ENCODE results near the gene ZPBP2.
"Not testable (repeated sequence)": the region's sequence is repeated elsewhere in the genome, so short reads cannot be mapped to it uniquely, and the experiment has no call there.

ZPBP2 gene

DNA sequence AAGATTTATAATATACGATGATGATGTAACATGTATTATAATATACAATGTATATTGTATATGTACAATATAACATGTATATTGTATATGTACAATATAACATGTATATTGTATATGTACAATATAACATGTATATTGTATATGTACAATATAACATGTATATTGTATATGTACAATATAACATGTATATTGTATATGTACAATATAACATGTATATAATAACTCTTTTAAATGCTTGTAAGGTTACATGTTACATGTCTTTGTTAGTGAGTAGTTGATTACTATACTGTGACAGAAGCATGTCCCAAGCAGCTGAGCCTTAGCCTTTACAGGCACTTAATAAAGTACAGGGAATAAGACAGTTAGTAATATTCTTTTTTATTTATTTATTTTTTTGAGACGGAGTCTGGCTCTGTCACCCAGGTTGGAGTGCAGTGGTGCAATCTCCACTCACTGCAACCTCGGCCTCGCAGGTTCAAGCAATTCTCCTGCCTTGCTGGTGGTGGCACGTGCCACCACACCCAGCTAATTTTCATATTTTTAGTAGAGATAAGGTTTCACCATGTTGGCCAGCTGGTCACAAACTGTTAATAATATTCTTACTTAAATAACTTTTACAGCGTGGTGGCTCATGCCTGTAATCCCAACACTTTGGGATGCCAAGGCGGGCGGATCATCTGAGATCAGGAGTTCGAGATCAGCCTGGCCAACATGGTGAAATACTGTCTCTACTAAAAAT lies 11.9 kb upstream of the ZPBP2 start:
- DNase-seq (ENCODE audit: low read depth in 2 of 2, low spot score in 1 of 2) = not testable (repeated sequence)

- no peak for DNase-seq (ENCODE audit: low read depth in 2 of 2, low spot score in 1 of 2)
Measured at GRCh38 chr17:39861235-39861634, 6.8 kb upstream of the ZPBP2 start.

- no peak for DNase-seq (ENCODE audit: low read depth in 2 of 2, low spot score in 1 of 2)
Measured at GRCh38 chr17:39863244-39863917, 4.6 kb upstream of the ZPBP2 start.

GRCh38 chr17:39863918-39864746 lies 3.9 kb upstream of the ZPBP2 start, which contains the start of gene IKZF3:
Gene IKZF3 (minus strand): TSS chr17:39864312. CDS start chr17:39864126, 186 bp downstream.
- peak; percentile 59 to 70 for DNase-seq (ENCODE audit: low read depth in 2 of 2, low spot score in 1 of 2)

DNA sequence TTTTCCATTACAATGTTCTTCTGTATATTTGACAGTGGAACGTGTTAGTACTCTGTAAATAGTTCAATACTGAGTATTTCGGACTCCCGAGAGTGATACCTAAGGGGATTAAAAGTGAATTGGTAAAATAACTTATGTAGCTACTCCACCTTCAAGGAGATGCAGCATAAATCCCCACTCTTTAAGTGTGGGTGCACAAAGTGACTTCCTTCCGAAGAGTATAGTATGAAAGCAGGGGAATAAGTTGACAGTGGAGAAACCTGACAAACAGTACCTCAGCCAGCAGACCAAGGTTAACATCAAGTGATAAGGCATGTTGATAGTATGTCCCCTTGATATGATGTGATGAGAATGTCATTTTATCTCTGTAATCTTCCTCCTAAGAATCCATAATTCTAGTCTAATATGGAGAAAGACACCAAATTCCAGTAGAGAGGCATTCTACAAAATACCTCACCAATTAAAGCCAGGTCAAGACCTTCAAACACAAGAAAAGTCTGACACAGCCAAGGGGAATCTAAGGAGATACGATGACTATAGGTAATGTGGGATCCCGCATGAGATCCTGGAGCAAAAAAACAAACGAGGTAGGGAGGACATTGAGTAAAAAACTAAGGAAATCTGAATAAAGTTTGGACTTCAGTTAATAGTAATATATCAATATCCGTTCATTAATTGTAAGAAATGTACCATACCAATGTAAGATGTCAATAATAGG lies 1.8 kb upstream of the ZPBP2 start:
- DNase-seq (ENCODE audit: low read depth in 2 of 2, low spot score in 1 of 2) = no peak

GRCh38 chr17:39867084-39867879 lies 720 bp upstream of the ZPBP2 start:
- peak in 1 of 2 donors; percentile 10 for DNase-seq (ENCODE audit: low read depth in 2 of 2, low spot score in 1 of 2)

DNA sequence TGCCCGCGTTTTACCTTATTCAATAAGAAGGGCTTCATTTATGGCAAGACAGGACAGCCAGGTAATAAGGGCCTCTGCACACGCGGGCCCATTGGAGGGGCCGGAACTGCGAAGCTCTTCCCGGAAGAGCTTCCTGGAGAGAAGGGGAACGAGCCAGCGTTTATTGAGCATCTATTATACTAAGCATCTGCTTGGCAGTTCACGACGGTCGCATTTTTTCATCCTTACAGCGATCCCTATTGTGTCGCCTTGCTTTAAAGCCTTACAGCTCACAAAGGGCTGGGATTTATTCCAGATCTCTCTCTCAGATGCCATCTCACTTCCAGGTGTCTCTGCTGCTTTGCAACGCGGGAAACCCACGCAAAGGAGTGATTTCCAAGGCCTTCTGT lies 546 bp downstream of the ZPBP2 start:
- DNase-seq (ENCODE audit: low read depth in 2 of 2, low spot score in 1 of 2) = no peak

GRCh38 chr17:39870776-39871175 lies 2.8 kb downstream of the ZPBP2 start:
- DNase-seq (ENCODE audit: low read depth in 2 of 2, low spot score in 1 of 2) = no peak

DNA sequence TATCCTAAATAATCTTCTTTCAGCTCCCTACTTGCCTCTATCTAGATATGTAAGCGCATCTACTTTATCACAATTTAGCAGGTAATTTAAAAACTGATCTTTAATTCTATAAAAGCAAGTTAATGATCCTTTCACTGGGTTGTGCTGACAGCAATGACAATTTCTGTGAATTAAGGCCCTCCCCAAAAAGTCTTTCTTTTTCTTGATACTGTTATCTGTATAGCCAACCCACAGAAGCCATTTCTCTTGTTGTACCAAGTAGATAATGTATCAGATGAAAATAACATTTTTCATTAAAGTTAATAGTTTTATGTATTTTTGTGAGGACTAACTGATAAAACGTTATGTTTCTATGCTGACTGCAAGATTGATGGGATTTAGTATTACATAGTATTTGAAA lies 3.8 kb downstream of the ZPBP2 start:
- DNase-seq (ENCODE audit: low read depth in 2 of 2, low spot score in 1 of 2) = no peak

DNA sequence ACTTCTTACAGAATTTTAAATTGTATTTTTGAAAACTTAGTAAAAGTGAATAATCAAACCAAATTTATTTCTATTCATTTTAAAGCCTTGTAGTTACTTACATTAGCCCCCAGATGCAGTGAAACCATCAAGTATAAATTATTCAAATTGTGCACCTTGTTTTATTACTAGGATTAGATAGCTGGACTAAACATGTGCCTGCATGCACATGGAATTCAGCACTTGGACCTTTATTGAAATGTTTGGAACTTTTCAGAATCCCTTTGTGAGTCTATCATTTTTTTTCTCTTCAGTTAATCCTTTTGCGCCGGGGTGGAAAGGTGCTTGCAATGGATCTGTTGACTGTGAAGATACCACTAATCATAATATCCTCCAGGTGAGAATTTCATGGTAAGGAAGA lies 4.7 kb downstream of the ZPBP2 start:
- DNase-seq (ENCODE audit: low read depth in 2 of 2, low spot score in 1 of 2) = no peak

- DNase-seq (ENCODE audit: low read depth in 2 of 2, low spot score in 1 of 2) = not testable (repeated sequence)
Measured at GRCh38 chr17:39886102-39886501, 18.1 kb downstream of the ZPBP2 start.

GRCh38 chr17:39887078-39887477 lies 19.1 kb downstream of the ZPBP2 start:
- no peak for DNase-seq (ENCODE audit: low read depth in 2 of 2, low spot score in 1 of 2)

DNA sequence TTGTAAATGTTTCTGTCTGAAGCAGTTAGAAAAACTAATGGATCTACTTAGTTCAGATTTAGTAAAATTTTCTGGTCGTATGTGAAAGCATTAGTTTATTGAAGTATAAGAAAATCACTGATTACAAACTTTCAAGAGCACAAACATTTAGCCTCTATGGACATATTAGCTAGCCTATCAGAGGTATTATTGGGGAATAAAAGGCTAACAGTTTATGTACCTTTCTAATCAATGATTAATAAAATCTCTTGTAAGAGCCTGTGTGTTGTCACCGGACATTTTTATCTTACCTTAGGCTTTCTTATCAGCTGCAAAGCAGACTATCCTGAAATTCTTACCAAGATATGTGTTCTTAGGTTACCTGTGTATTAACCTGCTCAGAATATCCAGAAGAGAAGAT lies 21.2 kb downstream of the ZPBP2 start:
- no peak for DNase-seq (ENCODE audit: low read depth in 2 of 2, low spot score in 1 of 2)

GRCh38 chr17:39894681-39895376 lies 26.8 kb downstream of the ZPBP2 start:
- no peak for DNase-seq (ENCODE audit: low read depth in 2 of 2, low spot score in 1 of 2)

DNA sequence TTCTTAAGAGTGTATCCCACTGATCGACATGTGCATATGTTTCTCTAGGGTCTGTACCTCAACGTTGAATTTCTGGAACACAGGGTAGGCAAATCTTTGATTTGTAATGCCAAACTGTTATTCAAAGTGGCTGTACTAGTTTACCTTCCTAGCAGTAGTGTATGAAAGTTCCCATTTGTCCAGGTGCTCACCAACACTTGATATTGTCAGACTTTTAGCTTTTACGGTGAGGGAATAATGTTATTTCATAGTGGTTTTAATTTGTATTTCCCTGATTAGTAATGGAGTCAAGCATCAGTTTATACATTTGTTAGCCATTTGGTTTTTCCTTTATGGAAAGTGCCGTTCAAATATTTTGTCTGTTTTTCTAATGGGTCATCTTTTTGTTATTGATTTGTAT lies 30.1 kb downstream of the ZPBP2 start:
- no peak for DNase-seq (ENCODE audit: low read depth in 2 of 2, low spot score in 1 of 2)

- DNase-seq (ENCODE audit: low read depth in 2 of 2, low spot score in 1 of 2) = no peak
Measured at GRCh38 chr17:39899215-39899614, 31.2 kb downstream of the ZPBP2 start.

GRCh38 chr17:39902027-39902426 lies 34.0 kb downstream of the ZPBP2 start:
- not testable (repeated sequence) for DNase-seq (ENCODE audit: low read depth in 2 of 2, low spot score in 1 of 2)

DNA sequence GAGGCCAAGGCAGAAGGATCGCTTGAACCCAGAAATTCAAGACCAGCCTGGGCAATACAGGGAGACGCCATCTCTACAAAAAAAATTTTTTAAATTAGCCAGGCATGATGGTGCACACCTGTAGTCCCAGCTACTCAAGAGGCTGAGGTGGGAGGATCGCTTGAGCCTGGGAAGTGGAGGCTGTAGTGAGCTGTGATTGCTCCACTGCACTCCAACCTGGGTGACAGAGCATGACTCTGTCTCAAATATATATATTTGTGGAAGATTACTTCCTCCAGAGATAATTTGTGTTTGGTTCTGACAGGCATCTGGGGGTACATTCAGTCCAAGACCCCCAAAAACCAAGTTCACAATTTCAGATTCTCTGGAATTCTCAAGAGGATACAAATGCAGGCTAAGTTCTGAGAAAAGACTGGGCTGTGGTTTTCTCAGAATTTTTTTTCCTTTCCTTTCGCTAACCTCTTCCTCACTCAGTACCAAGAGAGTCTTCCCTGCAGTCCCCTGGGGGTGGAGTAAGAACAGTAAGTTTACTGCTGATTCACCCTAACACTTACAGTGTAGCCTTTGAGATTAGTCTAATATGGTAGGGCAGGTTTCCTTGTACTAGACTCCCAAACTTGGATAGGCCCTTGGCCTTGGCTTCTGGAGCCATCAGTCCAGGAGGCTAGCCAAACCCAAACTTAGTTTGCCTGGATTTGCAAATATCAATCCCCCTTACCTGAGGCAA lies 35.3 kb downstream of the ZPBP2 start:
- no peak for DNase-seq (ENCODE audit: low read depth in 2 of 2, low spot score in 1 of 2)

DNA sequence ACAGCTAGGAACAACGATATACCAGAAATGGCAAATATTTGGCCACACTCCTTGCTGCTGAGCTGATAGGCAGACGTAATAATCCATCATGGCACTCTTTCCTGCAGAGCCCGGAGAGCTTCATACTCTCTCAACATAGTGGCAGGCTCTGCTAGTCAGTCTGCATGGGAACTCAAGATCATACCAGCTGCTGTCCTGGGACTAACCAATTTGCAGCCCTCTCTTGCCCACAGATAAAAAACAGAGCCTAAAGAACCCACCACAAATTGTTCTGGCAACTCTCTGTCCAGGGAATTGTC lies 36.9 kb downstream of the ZPBP2 start:
- DNase-seq (ENCODE audit: low read depth in 2 of 2, low spot score in 1 of 2) = no peak
